RPMI8226 (cell line): Measurements from ENCODE around the gene ADCY9.
"Not testable (repeated sequence)": the region's sequence is repeated elsewhere in the genome, so short reads cannot be mapped to it uniquely, and the experiment has no call there.

Experiments
- DNase-seq: peaks from one replicate; pipeline ENCODE4 v3.0.0-alpha.2; 2015

The ADCY9 gene

DNA sequence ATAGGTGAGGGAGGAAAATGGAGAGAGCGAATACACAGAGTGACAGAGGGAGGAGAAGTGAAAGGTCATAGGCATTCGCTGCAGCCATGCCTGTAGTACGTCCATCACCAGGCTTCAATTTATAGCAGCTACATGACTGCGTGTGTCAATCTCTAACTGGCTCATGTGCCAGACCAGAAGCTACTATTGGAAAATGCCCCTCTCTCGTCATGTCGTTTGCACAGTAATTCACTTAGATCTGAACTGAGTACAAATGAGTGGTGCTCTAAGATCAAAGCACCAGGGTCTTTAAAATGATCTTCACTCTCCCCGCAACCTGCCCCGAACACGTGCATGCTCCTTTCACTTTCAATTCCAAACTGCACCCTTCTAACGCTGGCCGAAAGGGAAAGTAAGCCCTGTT, 51.3 kb downstream of the ADCY9 start:
- DNase-seq = peak; percentile 43

DNA sequence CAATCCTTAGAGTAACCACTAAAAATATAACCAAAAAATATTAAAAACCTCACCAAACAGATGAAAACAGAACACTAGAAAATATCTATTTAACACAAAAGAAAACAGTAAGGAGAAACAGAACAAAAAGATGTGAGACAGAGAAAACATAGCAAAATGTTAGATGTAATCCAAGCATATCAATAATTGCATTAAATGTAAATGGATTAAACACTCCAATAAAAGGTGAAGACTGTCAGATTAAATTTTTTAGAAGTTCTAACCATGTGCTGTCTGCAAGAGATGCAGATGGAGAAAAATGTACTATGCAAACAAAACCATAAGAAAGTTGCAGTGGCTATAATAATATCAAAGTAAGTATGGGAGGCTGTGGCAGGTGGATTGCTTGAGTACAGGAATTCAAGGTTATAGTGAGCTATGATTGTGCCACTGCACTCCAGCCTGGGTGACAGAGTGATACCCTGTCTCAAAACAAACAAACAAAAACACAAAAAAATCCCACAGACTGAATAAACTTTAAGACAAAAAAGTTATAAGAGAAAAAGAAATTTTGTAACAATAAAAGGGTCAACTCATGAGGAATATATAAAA, 53.9 kb downstream of the ADCY9 start:
- no peak for DNase-seq

DNA sequence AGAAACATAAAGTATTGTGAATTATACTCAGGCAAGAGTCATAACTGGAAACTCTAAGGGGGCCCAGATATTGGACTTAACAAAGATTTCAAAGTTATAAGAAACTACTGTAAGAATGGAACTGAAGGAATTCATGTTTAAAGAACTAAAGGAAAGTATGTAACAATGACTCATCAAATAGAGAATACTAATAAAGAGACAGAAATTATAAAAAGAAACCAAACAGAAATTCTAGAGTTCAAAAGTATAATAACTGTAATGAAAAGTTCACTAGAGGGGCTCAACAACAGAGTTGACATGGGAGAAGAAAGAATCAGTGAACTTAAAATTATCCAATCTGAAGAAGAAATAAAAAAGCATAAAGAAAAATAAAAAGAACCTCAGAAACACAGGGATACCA, 55.4 kb downstream of the ADCY9 start:
- no peak for DNase-seq

GRCh38 chr16:4060009-4060408, 56.2 kb downstream of the ADCY9 start:
- no peak for DNase-seq

DNA sequence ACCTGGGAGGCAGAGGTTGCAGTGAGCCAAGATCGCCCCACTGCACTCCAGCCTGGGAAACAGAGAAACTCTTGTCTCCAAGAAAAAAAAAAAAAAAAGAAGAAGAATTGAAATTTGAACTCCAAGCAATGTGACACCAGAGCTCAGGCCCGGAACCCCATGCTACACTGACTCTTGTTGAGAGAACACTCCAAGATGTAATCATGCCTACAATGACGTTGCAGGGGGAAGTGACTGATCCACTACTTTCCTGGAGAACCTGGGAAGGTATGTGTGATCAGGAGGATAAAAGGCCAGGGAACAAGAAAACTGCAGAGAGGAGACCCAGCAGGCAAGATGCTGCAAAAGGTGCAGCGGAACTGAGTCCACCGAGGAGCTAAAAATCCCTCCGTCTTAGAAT, 57.9 kb downstream of the ADCY9 start:
- no peak for DNase-seq

DNA sequence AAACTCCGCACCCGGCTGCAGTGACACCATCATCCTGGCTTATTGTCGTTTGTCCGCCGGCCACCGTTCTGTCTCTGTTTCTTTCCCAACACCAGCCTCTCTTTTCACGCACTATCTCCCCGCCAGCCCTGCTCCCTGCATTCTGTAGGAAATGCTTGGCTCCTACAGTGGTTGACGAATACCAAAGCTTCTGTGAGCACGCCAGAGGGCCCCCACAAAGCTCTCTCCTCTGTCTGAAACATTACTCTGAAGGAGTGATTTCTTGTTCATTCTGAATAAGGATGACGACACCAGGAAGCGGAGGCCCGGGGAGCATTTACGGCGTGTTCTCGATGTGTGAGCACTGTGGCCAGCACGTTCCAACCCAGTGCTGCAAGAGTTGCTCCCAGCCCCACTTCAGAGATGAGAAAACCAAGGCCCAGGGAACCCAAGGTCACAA, 58.8 kb downstream of the ADCY9 start:
- no peak for DNase-seq

DNA sequence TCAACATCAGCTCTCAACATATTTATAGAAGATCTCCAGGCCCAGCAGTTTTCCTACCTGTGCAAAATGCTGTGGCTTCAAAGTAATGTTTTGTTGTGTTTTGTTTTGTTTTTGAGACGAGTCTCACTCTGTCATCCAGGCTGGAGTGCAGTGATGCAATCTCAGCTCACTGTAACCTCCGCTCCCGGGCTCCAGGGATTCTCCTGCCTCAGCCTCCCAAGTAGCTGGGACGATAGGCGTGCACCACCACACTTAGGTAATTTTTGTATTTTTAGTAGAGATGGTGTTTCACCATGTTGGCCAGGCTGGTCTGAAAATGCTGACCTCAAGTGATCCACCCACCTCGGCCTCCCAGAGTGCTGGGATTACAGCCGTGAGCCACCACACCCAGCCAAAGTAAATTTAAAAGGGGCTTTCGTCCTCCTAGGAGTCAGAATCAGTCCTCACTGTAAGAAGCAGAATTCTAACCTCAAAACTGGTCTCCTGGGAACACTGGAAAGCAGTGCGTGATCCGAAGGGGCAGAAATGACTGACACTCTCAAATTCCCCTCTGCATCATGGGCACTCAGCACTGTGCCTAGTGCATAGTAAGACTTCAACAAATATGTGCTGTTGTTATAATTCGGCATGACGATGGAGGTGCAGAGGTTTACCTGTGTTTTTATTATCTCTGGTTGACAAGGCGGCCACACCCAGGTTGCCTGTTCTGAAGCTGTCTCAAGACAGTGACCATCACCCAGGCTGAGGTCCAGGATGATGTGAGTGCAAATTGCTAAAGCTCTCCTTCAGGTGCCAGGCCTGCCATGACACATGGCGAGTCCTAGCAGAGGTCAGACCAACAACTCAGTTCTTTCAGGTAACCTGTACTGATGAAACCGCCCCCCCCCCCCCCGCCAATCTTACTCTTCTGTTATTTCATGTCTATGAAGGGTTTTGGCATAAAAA, 59.8 kb downstream of the ADCY9 start:
- DNase-seq = no peak

DNA sequence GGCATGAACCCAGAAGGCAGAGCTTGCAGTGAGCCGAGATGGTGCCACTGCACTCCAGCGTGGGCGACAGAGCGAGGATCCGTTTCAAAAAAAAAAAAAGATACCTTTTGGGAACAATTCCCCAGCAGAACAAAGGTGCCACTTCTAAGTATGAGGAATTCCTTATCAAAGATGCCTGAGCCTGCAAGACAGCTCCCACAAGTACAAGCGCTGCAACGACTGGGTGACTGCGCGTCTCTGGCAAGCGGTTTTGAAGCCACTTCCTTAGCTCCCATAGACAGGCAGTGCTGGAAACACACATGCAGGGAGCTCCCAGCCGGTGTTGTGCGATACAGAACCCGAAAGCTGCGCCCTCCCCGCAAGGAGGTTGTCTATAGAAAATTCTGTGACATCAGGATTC, 60.5 kb downstream of the ADCY9 start:
- DNase-seq = no peak

GRCh38 chr16:4053301-4053845, 62.9 kb downstream of the ADCY9 start:
- peak; percentile 55 for DNase-seq

DNA sequence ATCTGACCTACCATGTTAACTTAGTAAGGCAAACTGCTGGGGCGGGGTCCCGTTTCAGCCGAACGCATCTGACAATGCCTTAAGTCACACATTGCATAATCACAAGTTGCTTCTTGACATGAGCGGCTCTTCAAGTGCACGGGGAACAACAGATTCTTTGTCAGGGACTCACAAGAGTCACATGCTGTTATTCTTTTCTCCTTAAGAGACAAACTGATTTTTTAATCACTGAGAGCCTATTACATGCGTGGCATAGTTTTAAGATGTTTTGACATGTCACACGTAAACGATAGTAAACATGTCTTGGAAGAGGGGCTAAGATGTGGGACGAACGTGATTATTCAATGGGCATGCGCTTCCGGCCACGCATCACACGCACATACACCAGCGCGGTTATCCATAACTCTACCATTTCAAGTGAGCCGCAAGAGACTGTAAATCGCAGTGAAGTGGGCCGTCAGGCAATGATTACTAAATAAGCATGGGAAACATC, 63.4 kb downstream of the ADCY9 start:
- no peak for DNase-seq

- DNase-seq = no peak
These were observed 64.1 kb downstream of the ADCY9 start for GRCh38 chr16:4052096-4052495.

DNA sequence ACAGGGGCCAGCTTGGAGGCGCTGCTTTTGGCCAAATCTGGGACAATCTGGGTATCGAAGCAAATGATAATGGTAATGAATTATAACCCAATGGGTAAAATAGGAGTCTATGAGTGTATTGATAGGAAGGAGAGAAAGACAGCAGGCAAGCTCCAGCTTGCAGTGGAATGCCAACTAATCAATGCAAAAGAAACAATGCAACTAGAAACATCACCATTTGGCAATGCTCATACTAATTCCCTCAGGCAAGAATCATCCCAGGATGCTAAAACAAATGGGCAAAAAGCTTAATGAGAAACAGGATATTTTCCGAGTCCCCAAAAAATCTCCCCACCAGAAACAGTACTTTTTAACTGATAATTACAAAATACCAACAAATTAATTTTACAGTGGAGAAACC, 64.7 kb downstream of the ADCY9 start:
- no peak for DNase-seq

DNA sequence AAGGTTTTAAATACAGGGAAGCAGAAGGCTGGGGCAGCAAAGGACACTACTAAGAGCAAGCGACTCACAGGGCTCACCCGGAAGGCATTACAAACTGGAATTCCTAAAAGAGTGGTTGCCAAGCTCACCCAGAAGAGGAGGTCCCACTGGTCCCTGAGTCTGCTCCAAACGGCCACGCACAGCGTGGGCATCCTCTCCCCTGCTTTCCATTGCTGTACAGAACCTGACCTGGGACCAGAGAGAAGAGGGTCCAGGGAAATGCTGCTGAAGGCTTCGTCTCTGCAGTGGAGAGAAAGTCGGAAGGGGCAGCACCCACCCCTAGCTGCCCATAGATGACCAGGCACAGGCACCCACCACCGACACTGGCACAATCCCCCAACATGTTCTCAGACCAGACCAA, 67.2 kb downstream of the ADCY9 start:
- no peak for DNase-seq

DNA sequence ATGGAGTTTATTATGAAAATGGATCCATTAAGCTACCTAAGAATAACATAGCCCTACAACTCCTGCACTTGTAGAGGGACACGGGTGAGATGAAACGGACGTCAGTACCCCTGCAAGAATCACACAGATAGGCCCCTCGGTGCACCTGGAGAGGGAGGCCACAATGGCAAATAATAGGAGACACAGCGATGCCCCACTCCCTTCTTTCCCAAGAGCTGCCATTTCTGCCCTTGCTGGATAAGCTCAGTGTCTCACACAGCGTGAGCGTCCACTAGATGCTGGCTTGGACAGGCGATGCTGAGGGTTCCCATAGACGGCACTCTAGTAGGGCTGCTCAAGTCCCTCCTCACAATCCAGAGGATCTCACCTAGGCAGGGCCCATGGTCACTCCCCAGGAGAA, 67.8 kb downstream of the ADCY9 start:
- DNase-seq = no peak

DNA sequence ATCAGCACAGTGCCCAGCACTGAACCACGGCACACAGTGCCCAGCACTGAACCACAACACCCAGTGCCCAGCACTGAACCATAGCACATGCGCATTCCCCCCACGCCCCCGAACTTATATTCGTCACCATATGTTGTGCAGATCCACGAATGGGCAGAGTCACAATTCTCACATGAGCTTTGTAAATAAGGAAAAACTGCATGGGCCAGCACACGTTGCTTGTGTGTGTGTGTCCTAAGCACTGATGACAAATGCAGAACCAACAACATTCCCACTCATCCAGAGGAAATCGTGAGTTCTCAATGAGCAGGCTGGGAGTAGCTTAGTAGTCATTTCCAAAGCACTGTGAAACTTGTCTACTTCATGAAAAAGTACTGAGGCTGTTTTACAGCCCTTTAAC, 70.0 kb downstream of the ADCY9 start:
- DNase-seq = no peak

DNA sequence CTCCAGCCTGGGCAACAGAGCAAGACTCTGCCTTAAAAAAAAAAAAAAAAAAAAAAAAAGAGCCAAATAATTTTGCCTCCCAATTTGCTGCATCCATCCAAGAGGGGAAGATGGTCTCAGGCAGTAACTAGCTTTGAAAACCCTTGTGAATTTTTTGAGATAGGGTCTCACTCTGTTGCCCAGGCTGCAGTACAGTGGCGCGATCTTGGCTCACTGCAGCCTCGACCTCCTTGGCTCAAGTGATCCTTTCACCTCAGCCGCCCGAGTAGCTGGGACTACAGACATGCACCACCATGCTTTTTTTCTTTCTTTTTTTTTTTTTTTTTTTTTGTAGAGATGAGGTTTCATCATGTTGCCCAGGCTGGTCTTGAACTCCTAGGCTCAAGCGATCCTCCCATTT, 70.7 kb downstream of the ADCY9 start:
- not testable (repeated sequence) for DNase-seq

GRCh38 chr16:4042581-4042980, 73.7 kb downstream of the ADCY9 start:
- no peak for DNase-seq

DNA sequence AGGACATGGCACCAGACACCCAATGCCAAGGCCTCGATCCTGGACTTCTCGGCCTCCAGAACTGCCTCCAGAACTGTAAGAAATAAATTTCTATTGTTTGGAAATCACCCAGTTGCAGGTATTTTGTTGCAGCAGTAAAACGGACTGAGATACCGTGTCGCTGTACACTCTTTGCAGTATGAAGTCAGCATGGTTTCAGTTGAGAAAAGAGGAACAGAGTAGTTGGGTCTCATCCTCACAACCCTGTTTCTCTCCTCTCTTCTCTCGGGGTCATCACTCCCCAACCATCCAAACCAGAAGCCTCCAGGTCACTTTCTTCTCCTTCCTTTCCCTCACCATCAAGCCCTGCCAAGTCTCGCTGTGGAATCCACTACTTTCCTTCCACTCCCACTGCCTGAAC, 77.8 kb downstream of the ADCY9 start:
- DNase-seq = no peak

- not testable (repeated sequence) for DNase-seq
These were observed 79.3 kb downstream of the ADCY9 start for GRCh38 chr16:4036952-4037351.

GRCh38 chr16:4034963-4035362, 81.3 kb downstream of the ADCY9 start:
- no peak for DNase-seq

DNA sequence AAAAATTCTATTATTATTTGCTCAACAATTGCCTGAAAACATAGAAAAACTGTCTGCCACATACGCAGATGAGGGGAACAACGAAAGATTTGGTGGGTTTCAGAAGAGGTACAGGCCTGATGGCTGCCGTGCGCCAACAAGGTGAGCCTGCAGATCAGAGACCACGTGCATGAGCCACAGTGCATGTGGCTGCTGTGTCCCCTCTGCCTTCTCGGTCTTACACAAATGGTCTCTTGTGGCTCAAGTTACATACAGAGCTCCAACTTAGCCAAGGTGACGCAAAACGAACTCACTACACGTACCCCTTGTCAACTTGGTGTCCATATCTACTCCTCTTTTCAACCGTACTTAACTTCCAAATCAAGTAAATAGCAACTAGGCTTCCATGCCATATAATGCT, 82.3 kb downstream of the ADCY9 start:
- no peak for DNase-seq

- no peak for DNase-seq
These were observed 83.5 kb downstream of the ADCY9 start for GRCh38 chr16:4032768-4033167.

- DNase-seq = no peak
These were observed 88.1 kb downstream of the ADCY9 start for GRCh38 chr16:4028144-4028543.

DNA sequence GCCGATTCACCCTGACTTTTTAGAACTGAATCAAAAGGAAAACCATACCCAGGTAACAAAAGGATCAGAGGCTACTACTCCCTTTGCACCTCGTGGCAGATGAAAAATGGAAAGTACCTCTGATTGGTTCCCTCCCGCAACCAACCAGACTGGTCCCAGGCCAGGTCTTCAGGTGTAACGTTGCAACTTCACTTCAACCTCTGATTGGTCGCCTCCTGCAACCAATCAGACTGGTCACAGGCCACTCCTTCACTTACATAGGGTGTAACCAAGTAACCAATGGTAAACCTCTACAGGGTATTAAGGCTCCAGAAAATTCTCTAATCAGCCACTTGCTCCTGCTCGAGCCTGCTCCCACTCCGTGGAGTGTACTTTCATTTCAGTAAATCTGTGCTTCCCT, 89.4 kb downstream of the ADCY9 start:
- DNase-seq = no peak
